ENCODE measurements around the gene ATP5PO.

The ATP5PO gene, protein sequence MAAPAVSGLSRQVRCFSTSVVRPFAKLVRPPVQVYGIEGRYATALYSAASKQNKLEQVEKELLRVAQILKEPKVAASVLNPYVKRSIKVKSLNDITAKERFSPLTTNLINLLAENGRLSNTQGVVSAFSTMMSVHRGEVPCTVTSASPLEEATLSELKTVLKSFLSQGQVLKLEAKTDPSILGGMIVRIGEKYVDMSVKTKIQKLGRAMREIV

DNA sequence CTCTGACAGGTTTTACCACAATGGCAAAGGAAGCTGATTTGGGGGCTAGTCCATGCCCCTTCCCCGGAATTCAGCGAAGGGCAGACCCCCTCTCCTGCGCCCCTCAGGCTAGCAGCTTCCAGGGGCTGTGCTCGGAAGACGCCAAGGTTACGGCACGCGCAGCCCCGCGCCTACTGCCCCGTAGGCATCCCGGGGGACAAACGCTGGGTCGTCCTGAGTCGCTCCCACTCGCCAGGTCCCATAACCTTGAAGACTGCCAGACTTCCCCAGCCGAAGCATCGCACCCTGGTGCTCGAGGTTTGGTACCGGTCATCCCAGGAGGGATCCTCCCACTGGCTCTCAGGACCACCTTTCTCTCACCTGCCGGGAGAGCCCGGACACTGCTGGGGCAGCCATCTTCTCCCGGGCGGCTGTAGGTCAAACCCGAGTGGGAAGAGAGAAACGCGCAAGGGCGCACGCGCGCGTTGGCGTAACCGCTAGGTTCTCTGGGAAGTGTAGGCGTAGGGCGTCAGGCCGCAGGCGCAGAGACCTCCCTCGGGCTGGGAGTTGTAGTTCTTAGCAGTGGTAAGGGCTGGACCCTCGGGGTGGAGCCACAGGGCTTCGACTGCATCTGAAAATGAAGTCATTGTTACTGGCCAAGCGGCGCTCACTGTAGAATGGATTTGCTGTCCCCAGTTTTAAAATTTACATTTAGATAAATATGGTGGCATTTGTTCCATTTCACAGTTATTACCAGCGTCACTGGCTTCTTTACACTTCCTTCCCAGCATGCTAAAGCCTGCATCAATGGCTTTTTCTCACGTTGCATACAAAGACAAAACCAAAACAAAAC is at the start of gene ATP5PO:
Gene ATP5PO, minus strand, starts transcription at position 437 of the 832 bp plus-strand sequence. Its CDS starts 41 bp downstream, at position 396.
- DNase-seq (ENCODE audit: low spot score) = peak; percentile 96

DNA sequence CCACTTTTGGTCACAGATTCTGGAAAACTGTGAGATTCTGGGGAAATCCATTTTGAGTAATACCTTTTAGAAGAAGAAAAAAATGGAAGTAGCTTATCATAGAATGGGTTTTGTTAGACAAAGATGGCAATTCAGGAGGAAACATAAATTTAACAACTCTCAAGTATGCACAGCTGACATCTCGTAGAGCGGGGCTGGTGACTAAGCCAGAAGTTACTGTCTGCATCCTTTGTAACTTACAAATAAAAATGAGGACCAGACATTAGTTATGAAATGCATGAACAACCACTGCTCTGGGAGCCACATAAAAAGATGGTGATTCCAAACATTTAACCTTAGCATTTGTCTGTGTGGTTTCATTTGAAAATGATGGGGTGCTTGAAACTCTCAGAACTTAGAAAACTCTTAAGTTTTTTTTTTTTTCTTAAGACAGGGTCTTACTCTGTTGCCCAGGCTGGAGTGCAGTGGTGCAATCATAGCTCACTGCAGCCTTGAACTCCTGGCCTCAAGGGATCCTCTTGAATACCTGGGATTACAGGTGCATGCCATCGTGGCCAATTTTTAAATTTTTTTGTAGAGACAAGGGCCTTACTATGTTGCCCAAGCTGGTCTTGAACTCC is 49.2 kb upstream of the ATP5PO start:
- no peak for DNase-seq (ENCODE audit: low spot score)

DNA sequence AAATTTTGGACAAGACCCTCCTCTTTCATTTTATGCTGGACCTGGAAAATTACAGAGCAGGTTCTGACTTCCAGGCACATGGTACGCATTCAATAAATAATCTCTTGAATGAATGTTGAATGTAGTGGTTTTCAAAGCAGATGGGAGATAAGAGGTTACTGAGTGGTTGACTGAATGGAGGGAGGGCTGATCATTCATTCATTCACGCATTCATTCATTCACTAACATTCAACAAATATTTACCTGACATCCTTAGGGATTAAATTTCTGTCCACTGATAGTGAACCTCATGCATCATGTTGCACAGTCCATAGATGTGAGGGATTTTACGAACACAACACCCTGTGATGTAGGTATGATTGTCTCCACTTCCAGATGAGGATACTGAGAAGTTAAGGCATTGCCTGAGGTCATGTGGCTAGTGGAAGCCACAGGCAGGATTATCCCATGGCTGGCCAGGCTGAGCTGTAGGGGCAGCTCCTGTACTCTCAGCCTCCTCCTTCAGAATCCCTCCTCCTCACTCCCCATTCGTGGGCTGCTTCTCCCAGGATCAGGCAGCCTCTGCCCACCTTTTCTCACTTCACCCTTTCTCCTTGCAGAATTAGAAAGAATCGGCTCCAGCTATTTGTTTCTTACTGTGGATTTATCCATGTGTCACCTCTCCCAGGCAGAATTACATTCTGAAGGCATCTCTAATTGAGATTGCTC is 48.4 kb upstream of the ATP5PO start:
- no peak for DNase-seq (ENCODE audit: low spot score)

DNA sequence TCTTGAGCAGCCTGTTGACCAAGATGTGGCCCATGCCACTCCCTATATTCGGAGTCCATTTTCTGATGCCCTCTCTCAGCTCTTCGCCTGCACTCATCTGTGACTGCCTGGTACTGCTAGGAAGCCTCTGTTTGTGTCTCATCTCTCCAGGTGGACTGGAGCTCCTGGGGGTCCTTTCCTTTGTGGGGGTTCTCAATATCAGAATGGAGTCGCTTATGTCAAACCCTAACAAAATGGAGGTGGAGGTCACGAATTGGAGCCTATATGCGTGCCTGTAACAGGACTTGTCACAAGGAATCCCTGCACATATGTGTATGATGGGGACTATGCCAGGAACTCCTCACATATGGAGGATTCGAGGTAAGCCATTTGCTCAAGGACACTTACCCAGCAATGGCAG is 46.7 kb upstream of the ATP5PO start:
- DNase-seq (ENCODE audit: low spot score) = no peak

DNA sequence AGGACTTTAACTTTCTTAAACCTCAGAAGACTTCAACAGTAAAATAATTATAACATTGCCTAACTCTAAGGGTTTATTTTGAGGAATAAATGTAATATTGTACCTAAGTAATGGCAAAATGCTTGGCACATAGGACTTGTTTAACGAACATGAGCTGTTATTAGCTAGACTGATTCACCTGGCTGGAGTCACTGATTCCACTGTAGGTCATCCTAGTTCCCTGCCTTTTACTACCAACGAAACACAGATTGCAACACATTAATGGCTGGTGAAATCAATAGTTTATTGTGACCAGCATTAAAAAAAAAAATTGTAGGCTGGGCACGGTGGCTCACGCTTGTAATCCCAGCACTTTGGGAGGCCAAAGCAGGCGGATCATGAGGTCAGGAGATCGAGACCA is 45.5 kb upstream of the ATP5PO start:
- DNase-seq (ENCODE audit: low spot score) = no peak

DNA sequence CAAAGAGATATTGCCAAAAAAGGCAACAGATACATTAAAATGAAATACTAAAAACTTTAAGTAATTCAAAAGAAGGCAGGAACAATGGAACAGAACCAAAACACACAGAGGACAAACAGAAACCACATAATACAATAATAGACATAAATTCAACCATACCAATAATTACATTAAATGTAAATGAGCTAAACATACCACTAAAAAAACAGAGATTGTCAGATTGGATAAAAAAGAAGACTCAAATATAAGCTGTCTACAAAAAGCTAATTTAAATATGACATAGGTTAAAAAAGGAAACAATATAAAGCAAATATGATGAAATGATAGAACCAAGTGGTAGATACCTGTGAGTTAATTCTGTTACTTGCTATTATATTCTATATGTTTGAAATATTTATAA is 44.1 kb upstream of the ATP5PO start:
- no peak for DNase-seq (ENCODE audit: low spot score)

DNA sequence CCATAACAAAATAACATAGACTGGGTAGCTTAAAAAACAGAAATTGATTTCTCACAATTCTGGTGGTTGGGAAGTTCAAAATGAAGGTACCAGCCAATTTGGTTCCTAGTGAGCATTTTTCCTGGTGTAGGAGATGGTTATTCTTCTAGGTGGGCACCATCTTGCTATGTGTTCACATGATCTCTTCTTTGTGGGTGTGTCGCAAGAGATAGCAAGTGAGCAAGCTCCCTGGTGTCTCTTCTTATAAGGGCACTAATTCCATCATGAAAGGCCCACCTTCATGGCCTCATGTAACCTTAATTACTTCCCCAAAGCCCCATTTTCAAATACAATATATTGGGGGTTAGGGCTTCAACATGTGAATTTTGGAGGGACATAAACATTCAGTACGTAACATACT is 38.8 kb upstream of the ATP5PO start:
- DNase-seq (ENCODE audit: low spot score) = no peak

DNA sequence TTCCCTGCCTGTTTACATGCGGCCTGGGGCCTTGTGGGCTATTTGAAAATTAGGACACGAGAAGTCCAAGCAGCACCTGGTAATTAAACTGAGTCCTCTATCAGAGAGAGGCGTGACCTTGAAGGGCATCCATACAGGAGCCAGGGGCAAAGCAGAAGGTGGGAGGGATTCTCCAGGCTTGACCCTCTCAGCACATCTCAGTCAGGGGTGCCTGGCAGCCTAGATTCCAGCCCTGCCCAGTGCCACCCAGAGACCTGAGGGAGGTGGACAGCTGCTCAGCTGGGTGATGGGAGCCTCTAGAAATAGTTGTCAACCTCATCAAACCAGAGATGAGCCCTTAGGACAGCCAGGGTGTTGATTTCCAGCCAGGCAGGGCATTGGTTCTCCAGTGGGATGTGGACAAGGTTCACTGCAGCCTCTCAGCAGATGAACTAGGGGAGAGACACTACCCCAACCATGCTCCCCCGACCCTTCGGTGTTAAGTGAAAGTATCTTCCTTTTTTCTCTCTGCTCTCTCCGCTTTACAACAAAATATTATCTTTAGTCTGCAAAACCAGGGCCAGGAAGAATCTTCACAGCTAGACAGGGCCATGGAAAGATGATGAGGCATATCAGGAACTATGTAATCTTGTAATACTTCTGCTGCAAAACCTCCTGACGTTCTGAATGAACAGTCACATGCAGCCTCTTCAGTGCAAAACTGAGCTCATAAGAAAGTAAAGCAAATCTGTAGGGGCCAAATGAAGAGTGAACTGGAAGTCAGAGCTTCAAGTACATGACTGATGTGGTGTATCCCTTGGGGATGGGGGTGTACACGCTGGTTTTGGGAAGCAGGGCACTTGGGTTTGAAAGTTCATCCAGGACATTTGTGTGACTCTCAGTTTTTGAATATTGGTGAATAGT is 35.9 kb upstream of the ATP5PO start:
- DNase-seq (ENCODE audit: low spot score) = no peak

DNA sequence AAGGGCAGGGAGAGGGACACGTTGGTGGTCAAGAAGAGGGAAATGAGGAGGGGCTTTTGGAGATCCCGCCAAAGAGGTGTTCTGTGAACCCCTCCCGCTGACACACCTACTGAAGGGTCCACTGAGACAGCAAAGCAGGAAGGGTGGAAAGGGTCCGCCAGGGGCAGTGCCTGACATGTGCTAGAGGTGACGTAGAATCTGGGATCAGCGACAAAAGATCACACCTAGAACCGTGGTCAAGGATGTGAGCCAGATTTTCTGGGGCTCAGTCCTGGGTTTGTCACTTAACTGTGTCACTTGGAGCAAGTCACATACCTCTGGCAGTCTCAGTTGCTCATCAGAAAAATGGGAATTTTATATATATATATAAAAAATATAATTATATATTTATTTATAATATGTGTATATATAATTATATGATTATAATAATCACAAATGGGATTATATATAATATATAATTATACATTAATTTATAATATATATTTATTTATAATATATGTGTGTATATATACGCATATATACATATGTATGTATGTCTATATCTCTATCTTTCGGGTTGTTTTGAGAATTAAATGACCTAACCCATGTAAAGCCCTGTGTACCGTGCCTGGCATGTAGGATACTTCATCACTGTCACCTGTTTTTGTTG is 35.0 kb upstream of the ATP5PO start:
- DNase-seq (ENCODE audit: low spot score) = no peak

DNA sequence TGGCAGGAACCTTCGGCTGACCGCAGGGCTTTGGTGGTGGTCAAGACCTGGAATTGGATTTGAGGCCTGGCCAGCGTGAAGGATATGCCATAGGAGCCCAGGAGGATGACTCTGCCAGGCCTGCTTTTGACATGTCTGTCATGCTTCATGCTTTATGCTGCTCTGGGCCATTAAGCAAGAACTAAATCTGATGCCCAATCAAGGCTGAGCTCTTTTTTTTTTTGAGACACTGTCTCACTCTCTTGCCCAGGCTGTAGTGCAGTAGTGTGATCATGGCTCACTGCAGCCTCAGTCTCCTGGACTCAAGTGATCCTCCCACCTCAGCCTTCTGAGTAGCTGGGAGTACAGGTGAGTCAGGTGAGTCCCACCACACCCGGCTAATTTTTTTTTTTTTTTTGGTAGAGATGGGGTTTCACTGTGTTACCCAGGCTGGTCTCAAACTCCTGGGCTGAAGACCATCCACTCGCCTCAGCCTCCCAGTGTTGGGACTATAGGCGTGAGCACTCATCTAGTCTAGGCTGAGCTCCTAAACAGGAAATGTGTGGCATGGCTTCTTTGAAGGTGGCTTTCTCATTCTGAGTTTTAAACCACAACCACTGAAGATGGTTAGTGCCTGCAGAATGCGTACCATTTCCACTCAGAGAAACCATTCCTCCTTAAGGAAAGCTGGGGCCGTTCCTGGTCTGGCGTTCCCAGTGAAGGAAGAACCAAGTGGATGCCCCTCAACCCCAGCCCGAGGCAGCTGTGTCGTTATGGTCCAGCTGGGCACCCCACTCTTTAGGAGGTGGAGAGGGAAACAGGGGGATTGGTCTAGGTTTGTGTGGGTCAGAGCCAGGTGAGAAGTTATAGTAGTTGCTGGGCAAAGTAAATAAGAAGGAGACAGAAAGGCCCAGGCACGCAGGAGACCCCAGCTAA is 34.2 kb upstream of the ATP5PO start:
- DNase-seq (ENCODE audit: low spot score) = peak; percentile 74

DNA sequence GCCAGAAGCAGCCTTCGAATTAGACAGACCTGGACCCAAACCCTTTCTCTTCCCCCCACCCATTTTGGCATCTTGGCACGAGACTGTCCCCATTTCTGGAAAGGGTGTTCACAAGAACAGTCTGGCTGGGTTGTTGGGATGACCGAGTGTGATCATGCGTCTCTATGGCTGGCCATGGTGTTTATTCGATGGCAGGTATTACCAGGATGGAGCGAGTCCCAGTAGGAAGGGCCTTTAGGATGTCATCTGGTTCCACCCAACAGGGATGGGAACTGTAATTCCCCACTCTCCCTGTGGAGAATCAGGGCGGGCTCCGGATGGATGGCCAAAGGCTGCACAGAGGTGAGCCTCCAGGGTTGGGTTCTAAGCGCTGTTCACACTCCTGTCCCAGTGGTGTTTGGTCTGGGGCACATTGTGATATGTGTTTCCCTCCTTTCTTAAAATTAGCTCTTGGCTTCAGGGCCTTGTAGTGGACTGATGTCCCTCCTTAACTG is 33.4 kb upstream of the ATP5PO start:
- no peak for DNase-seq (ENCODE audit: low spot score)

DNA sequence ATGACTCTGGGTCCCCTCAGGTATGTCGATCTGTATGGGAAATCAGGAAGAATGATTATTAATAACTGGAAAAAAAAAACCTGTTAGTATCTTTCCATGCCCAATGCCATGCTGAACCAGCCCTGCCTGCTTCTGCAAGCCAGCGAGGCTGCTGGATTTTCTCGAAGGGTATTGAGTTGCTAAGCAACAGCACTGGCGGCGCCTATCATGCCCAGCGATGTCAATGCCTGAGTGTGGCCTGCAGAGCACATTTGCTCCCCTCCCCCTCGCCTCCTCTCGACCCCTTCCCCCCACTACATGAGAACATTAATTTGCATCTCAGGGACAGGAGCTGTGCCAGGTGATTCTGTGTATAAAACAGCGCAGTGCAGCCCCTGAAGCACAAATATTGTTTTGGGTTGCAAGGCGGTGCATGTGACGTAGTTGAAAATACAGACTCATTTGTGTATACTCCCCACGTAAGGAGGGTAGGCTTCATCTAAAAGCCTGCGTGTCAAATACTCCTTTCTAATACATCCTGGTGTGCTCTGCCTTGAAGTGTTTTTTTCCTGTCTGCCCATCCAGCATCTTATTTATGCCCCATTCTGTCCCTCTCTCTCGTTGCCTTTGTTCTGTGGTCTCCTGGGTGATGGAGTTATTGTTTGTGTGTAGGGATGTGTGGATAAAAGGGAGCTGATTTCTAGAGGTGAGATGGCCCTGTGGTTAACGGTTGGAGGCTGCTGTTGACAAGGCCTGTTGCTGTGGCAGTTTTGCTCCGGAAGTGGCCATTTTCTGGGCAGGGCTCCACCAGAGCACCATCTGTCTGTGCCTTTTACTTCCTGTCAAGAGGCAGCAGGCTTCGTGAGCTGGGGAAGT is 32.7 kb upstream of the ATP5PO start:
- DNase-seq (ENCODE audit: low spot score) = peak; percentile 92

DNA sequence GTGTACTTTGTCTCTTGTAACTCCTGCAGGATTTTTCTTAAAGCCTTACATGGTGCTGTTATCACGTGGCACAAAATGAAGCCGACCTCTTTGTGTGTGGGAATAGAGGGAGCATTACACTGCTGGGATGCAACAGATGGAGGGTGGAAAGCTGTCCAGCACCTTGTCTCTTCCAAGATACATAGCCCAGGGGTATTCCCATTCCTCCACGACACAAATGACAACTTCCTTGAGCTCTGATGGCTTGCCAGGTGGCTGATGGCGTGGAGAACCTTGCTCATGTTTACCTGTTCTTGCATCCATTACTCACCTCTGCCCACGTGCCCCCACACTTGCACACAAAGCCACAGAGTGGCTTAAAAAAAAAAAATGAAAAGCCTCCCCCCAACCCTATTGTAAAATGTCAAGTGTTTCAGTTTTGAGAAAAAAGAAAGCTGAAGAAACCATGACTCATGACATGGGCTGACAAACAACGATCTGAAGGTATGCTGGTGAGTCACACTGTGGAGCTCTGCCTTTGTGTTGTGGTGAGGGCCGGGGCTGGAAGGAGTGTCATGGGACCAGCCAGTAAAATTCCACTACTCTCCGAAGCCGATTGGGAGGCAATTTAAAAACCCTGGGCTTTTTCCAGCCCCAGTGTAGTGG is 32.0 kb upstream of the ATP5PO start:
- DNase-seq (ENCODE audit: low spot score) = peak; percentile 94

DNA sequence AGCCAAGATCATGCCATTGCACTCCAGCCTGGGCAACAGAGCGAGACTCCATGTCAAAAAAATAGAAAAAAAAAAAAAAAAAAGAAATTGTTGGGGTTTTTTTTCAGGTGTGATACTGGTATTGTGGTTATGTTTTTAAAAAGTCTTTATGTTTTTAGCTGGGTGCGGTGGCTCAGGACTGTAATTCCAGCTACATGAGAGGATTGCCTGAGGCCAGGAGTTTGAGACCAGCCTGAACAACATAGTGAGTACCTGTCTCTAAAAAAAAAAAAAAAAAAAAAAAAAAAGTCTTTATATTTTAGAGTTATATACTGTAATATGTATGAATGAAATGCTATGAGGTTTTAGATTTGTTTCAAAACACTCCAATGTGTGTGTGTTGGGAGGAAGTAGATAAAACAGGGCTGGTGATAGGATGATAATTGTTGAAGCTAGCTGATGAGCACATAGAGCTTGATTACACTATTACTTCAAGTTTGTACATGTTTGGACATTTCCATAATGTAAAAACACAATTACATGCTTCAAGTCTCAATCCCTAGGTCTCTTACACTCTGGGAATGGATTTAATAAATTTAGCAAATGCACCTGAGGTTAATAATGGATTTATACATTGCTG is 30.2 kb upstream of the ATP5PO start:
- DNase-seq (ENCODE audit: low spot score) = peak; percentile 30

DNA sequence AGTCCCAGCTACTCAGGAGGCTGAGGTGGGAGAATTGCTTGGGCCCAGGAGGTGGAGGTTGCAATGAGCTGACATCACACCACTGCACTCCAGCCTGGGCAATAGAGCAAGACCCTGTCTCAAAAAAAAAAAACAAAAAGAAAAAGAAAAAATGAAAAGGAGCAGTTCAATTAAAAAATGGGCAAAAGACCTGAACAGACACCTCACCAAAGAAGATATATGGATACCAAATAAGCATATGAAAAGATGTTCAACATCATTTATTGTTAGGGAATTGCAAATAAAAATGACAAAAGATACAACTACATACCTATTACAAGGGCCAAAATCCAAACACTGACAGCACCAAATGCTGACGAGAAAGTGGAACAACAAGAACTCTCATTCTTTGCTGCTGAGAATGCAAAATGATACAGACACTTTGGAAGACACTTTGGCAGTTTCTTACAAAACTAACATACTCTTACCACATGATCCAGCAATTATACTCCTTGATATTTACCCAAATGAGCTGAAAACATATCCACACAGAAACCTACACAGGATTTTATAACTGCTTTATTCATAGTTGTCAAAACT is 28.7 kb upstream of the ATP5PO start:
- no peak for DNase-seq (ENCODE audit: low spot score)

DNA sequence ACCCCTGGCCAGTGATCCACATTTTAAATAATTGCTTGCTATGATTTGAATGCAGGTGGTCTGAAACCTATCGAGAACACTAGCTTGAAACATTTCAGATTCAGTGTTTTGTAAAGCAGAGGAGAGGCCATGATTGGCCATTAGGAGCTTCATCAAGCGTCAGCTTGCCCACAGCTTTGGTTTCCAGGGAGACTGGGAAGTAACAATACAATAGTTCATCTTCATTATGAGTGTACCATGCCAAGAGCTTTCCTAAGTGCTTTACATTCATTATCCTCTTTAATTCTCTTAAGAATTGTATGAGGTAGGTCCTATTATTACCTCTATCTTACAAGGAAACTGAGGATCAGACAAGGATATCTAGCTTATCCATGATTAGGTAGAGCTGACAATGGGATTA is 27.7 kb upstream of the ATP5PO start:
- DNase-seq (ENCODE audit: low spot score) = no peak

DNA sequence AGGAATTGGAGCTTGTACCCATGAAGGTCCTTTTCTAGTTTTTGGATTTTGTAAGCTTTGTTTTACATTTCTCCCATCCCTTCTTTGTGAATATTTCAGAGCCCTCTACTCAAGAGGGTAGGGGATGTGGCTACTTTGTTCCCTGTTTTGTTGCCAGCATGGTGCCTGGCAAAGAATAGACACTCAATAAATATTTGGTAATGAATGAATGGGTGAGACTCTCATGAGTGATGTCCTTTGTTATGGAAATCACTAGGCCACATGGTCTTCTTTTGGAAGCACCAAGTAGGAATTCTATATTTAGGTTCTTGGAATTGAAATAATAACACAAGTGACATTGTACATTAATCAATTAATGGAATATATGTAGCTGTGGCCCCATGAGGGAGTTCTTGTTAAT is 26.8 kb upstream of the ATP5PO start:
- no peak for DNase-seq (ENCODE audit: low spot score)

DNA sequence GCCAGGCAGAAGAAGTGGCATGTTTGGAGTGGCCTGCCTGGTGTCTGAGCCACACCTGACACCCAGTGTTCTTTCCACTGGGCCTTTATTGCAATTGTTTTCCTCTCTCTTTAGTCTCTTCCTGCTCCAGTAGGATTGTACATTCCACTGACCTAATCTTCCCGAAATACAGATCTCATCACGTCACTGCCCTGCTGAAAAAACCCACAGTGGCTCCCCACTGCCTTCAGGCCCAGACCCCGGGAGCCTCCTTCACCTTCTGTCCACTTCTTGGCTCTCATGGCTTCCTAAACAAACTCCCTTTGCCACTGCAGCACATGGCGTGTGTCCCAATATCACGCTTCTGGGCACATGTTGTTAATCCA is 25.3 kb upstream of the ATP5PO start:
- DNase-seq (ENCODE audit: low spot score) = no peak
